Spleen (tissue), 7 donors: ENCODE results near the gene TAF5.

Source experiments
- POLR2A ChIP-seq, 3 donors: fragments of 450-650 bp; IDR thresholded peaks; one replicate each; pipeline ENCODE4 v1.5.1; 2017; ENCODE audit warnings: antibody characterized with exemption in 3 of 3, mild to moderate bottlenecking in 1 of 3
- TF ChIP-seq, protein P1 (sequence below), 11 experiments: fragments of 200-600 bp in 7 of 11; fragments of 450-650 bp in 4 of 11; sonication (generic) in 4 of 11; IDR thresholded peaks in 8 of 11; conservative IDR thresholded peaks in 3 of 11; 1 replicate in 7 of 11; 2 replicates in 4 of 11; pipeline versions ENCODE4 v1.4.0 to v1.8.0; 2016 to 2021; ENCODE audit warnings: antibody characterized with exemption in 11 of 11, inconsistent platforms in 4 of 11, mild to moderate bottlenecking in 1 of 11
- donor health status: DM: no; HTN: no; CAD: no; lungs with moderate emphysema.
- donor health status: DM: no; HTN: no; CAD: no.
- donor health status: DM: no; HTN: no; CAD: no.

DNA sequence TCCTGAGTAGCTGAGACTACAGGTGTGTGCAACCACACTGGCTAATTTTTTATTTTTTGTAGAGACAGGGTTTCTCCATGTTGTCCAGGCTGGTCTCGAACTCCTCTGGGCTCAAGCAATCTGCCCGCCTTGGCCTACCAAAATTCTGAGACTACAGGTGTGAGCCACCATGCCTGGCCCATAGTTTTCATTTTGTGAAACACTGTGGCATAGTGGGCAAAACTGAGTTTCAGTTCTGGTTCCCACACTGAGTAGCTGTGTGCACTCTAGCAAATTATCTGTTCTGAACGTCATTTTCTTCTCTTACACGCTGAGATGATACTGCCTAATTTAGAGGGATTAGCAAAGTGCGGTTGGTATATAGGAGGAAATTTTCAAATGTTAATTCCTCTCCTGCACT is 15.0 kb downstream of the TAF5 start:
- TF ChIP-seq, protein P1, sequence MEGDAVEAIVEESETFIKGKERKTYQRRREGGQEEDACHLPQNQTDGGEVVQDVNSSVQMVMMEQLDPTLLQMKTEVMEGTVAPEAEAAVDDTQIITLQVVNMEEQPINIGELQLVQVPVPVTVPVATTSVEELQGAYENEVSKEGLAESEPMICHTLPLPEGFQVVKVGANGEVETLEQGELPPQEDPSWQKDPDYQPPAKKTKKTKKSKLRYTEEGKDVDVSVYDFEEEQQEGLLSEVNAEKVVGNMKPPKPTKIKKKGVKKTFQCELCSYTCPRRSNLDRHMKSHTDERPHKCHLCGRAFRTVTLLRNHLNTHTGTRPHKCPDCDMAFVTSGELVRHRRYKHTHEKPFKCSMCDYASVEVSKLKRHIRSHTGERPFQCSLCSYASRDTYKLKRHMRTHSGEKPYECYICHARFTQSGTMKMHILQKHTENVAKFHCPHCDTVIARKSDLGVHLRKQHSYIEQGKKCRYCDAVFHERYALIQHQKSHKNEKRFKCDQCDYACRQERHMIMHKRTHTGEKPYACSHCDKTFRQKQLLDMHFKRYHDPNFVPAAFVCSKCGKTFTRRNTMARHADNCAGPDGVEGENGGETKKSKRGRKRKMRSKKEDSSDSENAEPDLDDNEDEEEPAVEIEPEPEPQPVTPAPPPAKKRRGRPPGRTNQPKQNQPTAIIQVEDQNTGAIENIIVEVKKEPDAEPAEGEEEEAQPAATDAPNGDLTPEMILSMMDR (IDR thresholded peaks at IDR 0.05 in 8 of 11, conservative IDR thresholded peaks at IDR 0.05 in 3 of 11): no peak
- no peak for TF ChIP-seq POLR2A (IDR thresholded peaks at IDR 0.05)
